ENCODE measurements around the gene ESRRB.

The ESRRB gene

GRCh38 chr14:76351941-76352340 is 24.0 kb upstream of the ESRRB start:
- TF ChIP-seq TSHZ2 (CRISPR knock-in tag; IDR thresholded peaks at IDR 0.05) (no peak), TOX (CRISPR knock-in tag; IDR thresholded peaks at IDR 0.05; ENCODE audit: borderline replicate concordance) (no peak), ZFP3 (CRISPR knock-in tag; IDR thresholded peaks at IDR 0.05) (no peak), ZFP30 (CRISPR knock-in tag; IDR thresholded peaks at IDR 0.05) (no peak), CSDC2 (CRISPR knock-in tag; IDR thresholded peaks at IDR 0.05) (no peak), BACH2 (CRISPR knock-in tag; IDR thresholded peaks at IDR 0.05; ENCODE audit: borderline replicate concordance) (no peak), ESRRG (CRISPR knock-in tag; IDR thresholded peaks at IDR 0.05) (no peak), OSR1 (CRISPR knock-in tag; IDR thresholded peaks at IDR 0.05) (no peak), ARNTL (CRISPR knock-in tag; IDR thresholded peaks at IDR 0.05; ENCODE audit: borderline replicate concordance, low read depth) (no peak), TCF4 (CRISPR knock-in tag; IDR thresholded peaks at IDR 0.05; ENCODE audit: borderline replicate concordance) (no peak), RARB (CRISPR knock-in tag; IDR thresholded peaks at IDR 0.05) (no peak), ZNF70 (CRISPR knock-in tag; IDR thresholded peaks at IDR 0.05) (no peak), CSRNP3 (CRISPR knock-in tag; IDR thresholded peaks at IDR 0.05) (no peak), POU6F1 (CRISPR knock-in tag; IDR thresholded peaks at IDR 0.05; ENCODE audit: borderline replicate concordance, low read depth) (no peak), PPARA (CRISPR knock-in tag; IDR thresholded peaks at IDR 0.05; ENCODE audit: borderline replicate concordance) (no peak), ZNF8 (CRISPR knock-in tag; IDR thresholded peaks at IDR 0.05) (no peak), ZNF565 (CRISPR knock-in tag; conservative IDR thresholded peaks at IDR 0.05; ENCODE audit: low read depth) (no peak), SNAI2 (CRISPR knock-in tag; IDR thresholded peaks at IDR 0.05) (no peak), PATZ1 (CRISPR knock-in tag; IDR thresholded peaks at IDR 0.05; ENCODE audit: borderline replicate concordance) (no peak), GLIS3 (CRISPR knock-in tag; IDR thresholded peaks at IDR 0.05) (no peak)
- ATAC-seq = no peak

- ATAC-seq = peak; percentile 86
- TF ChIP-seq CSRNP3 (CRISPR knock-in tag; IDR thresholded peaks at IDR 0.05) (no peak), ARNTL (CRISPR knock-in tag; IDR thresholded peaks at IDR 0.05; ENCODE audit: borderline replicate concordance, low read depth) (no peak), ZC3H10 (CRISPR knock-in tag; IDR thresholded peaks at IDR 0.05) (no peak), ZFP3 (CRISPR knock-in tag; IDR thresholded peaks at IDR 0.05) (no peak), PATZ1 (CRISPR knock-in tag; IDR thresholded peaks at IDR 0.05; ENCODE audit: borderline replicate concordance) (no peak), BACH2 (CRISPR knock-in tag; IDR thresholded peaks at IDR 0.05; ENCODE audit: borderline replicate concordance) (no peak), ZNF565 (CRISPR knock-in tag; conservative IDR thresholded peaks at IDR 0.05; ENCODE audit: low read depth) (no peak), ESRRG (CRISPR knock-in tag; IDR thresholded peaks at IDR 0.05) (no peak), CSDC2 (CRISPR knock-in tag; IDR thresholded peaks at IDR 0.05) (no peak), CREB5 (CRISPR knock-in tag; IDR thresholded peaks at IDR 0.05; ENCODE audit: low read depth) (no peak), ZNF8 (CRISPR knock-in tag; IDR thresholded peaks at IDR 0.05) (no peak), TCF4 (CRISPR knock-in tag; IDR thresholded peaks at IDR 0.05; ENCODE audit: borderline replicate concordance) (no peak), POU6F1 (CRISPR knock-in tag; IDR thresholded peaks at IDR 0.05; ENCODE audit: borderline replicate concordance, low read depth) (no peak), PPARA (CRISPR knock-in tag; IDR thresholded peaks at IDR 0.05; ENCODE audit: borderline replicate concordance) (no peak), RARB (CRISPR knock-in tag; IDR thresholded peaks at IDR 0.05) (no peak)
Observed at GRCh38 chr14:76352639-76353281, 23.2 kb upstream of the ESRRB start.
